ENCODE data around the gene CD96. TPM values are rescaled to one million over a fixed set of nuclear protein-coding genes. Genes with fewer than 3 reads are reported as not detected.
"Not testable (repeated sequence)": the region's sequence is repeated elsewhere in the genome, so short reads cannot be mapped to it uniquely, and the experiment has no call there.

Gene CD96
- total and polyA plus RNA-seq, 5 donors from 2014 or later, result 104 to 149 (median 125) TPM

DNA sequence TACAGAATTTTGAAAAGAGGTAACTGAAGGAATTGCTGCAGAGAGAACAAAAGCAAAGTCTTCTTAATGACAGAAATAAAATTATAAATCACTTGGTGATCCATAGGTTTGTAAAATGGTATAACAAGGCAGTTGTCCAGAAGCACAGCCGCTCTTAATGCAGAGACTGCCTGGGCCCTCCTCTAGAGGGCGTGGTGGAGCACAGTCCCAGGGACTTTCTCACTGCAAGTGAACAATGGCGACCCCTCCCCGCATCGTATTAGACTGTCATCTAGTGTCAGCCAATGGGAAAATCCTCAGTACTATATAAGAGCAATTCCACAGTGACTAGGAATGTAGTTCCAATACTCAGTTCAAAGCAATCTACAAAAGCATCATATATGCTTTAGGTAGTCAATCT, 79.5 kb downstream of the CD96 start:
- Mint-ChIP-seq H3K27ac (no peak overlapping the region), H3K4me3 (no peak overlapping the region), H3K27me3 (no peaks in the 10 kb centered on the region), H3K36me3 (peaks cover 22% of the 10 kb centered on the region), H3K4me1 (peaks cover 5 to 20% (median 8%) of the 10 kb centered on the region in 4 donors), H3K9me3 (peaks cover 0 to 3% (median 0%) of the 10 kb centered on the region in 7 donors)
- H3K27ac ChIP-seq (ENCODE audit: insufficient read depth, low read length, poor library complexity, severe bottlenecking), result no peak overlapping the region
- peak in 1 of 3 donors; percentile 40 for DNase-seq
- no peaks in the 10 kb centered on the region for H3K9me3 ChIP-seq (ENCODE audit: control insufficient read depth in 2 of 2, low read length in 2 of 2)
- H3K36me3 ChIP-seq (ENCODE audit: control insufficient read depth, insufficient read depth, low read length), result peaks cover 29% of the 10 kb centered on the region
- no peak overlapping the region for H3K4me3 ChIP-seq (ENCODE audit: low read depth, low read length)
- peaks cover 8% of the 10 kb centered on the region for H3K4me1 ChIP-seq (ENCODE audit: control insufficient read depth, insufficient read depth, low read length, poor library complexity, severe bottlenecking)
- no peaks in the 10 kb centered on the region for H3K27me3 ChIP-seq (ENCODE audit: control insufficient read depth, insufficient read depth, low read length)
- no peak for ATAC-seq (ENCODE audit: low read depth in 2 of 2)

DNA sequence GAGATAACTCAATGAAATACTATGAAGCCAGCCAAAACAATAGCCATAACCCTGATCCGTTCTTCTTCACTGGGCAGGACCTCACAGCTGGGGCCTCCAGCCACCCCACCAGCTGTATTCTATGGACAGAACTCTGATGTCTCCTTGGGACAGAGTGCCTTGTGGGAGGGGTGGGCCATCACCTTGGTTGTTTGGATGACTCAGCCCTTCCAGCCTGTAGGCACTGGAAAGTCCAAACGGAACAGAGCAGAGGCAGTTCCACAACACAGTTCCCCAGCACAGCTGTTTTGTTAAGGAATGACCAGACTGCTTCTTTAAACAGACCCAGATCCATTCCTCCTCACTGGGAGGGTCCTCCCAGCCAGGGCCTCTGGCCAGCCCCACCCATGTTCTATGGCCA, 85.1 kb downstream of the CD96 start:
- Histone ChIP-seq H3K9me3 (ENCODE audit: control insufficient read depth in 2 of 2, low read length in 2 of 2) (peaks cover 5 to 14% of the 10 kb centered on the region in 2 experiments), H3K36me3 (ENCODE audit: control insufficient read depth, insufficient read depth, low read length) (peaks cover 44% of the 10 kb centered on the region), H3K4me1 (ENCODE audit: control insufficient read depth, insufficient read depth, low read length, poor library complexity, severe bottlenecking) (no peaks in the 10 kb centered on the region), H3K4me3 (ENCODE audit: low read depth, low read length) (no peak overlapping the region), H3K27ac (ENCODE audit: insufficient read depth, low read length, poor library complexity, severe bottlenecking) (no peak overlapping the region), H3K27me3 (ENCODE audit: control insufficient read depth, insufficient read depth, low read length) (no peaks in the 10 kb centered on the region)
- peaks cover 56% of the 10 kb centered on the region for H3K36me3 Mint-ChIP-seq
- DNase-seq (no peak), ATAC-seq (ENCODE audit: low read depth in 2 of 2) (no peak)
- peaks cover 0 to 22% (median 11%) of the 10 kb centered on the region in 7 donors for H3K9me3 Mint-ChIP-seq
- no peaks in the 10 kb centered on the region for H3K27me3 Mint-ChIP-seq
- H3K27ac Mint-ChIP-seq, result peak overlapping the region in 1 of 3 donors; percentile 20
- peaks cover 0 to 9% (median 3%) of the 10 kb centered on the region in 4 donors for H3K4me1 Mint-ChIP-seq
- no peak overlapping the region for H3K4me3 Mint-ChIP-seq

DNA sequence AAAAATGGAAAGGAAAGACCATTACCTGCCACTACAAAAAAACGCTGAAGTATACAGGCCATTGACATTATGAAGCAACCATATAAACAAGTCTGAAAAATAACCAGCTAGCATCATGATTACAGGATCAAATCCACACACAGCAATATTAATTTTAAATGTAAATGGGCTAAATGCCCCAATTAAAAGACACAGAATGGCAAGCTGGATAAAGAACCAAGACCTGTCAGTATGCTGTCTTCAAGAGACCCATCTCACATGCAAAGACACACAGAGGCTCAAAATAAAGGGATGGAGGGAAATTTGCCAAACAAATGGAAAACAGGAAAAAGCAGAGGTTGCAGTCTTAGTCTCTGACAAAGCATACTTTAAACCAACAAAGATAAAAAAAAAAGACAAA, 87.0 kb downstream of the CD96 start:
- H3K4me1 ChIP-seq (ENCODE audit: control insufficient read depth, insufficient read depth, low read length, poor library complexity, severe bottlenecking); DNase-seq; H3K27ac ChIP-seq (ENCODE audit: insufficient read depth, low read length, poor library complexity, severe bottlenecking); H3K4me3 Mint-ChIP-seq; H3K4me3 ChIP-seq (ENCODE audit: low read depth, low read length); H3K4me1 Mint-ChIP-seq; ATAC-seq (ENCODE audit: low read depth in 2 of 2); H3K27me3 Mint-ChIP-seq; H3K27me3 ChIP-seq (ENCODE audit: control insufficient read depth, insufficient read depth, low read length): not testable (repeated sequence)
- Histone ChIP-seq H3K9me3 (ENCODE audit: control insufficient read depth in 2 of 2, low read length in 2 of 2) (peaks cover 5 to 14% of the 10 kb centered on the region in 2 experiments), H3K36me3 (ENCODE audit: control insufficient read depth, insufficient read depth, low read length) (peaks cover 37% of the 10 kb centered on the region)
- Mint-ChIP-seq H3K27ac (peak overlapping the region in 1 of 3 donors; percentile 92), H3K9me3 (peaks cover 0 to 22% (median 11%) of the 10 kb centered on the region in 7 donors), H3K36me3 (peaks cover 64% of the 10 kb centered on the region)

DNA sequence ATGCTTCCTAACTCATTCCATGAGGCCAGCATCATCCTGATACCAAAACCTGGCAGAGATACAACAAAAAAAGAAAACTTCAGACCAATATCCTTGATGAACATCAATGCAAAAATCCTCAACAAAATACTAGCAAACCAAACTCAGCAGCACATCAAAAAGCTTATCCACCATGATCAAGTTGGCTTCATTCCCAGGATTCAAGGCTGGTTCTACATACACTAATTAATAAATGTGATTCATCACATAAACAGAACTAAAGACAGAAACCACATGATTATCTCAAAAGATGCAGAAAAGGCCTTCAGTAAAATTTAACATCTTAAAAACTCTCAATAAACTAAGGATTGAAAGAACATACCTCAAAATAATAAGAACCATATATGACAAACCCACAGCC, 88.6 kb downstream of the CD96 start:
- peaks cover 0 to 22% (median 12%) of the 10 kb centered on the region in 7 donors for H3K9me3 Mint-ChIP-seq

DNA sequence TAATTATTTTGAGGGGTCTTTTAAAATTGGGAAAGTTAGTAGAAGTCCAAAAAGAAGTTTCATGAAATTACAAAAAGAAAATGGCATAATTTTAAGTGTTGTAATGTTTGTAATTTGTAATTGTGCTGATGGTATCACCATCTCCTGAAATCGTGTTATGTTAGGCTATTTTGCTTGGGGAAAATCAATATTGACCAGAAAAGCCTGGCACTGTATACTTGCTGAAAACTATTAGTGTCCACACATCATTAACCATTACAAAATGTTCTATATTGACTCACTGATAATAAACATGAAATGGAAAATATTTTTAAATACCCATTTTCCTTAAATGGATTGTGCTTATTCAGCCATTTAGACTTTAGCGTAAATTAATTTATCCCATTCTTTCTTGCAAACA, 93.4 kb downstream of the CD96 start:
- Histone ChIP-seq H3K4me1 (ENCODE audit: control insufficient read depth, insufficient read depth, low read length, poor library complexity, severe bottlenecking) (no peaks in the 10 kb centered on the region), H3K9me3 (ENCODE audit: control insufficient read depth in 2 of 2, low read length in 2 of 2) (no peaks in the 10 kb centered on the region), H3K36me3 (ENCODE audit: control insufficient read depth, insufficient read depth, low read length) (peaks cover 34% of the 10 kb centered on the region), H3K27ac (ENCODE audit: insufficient read depth, low read length, poor library complexity, severe bottlenecking) (no peak overlapping the region), H3K4me3 (ENCODE audit: low read depth, low read length) (no peak overlapping the region), H3K27me3 (ENCODE audit: control insufficient read depth, insufficient read depth, low read length) (no peaks in the 10 kb centered on the region)
- Mint-ChIP-seq H3K27ac (no peak overlapping the region), H3K4me1 (peaks cover 0 to 2% (median 0%) of the 10 kb centered on the region in 4 donors), H3K9me3 (peaks cover 0 to 12% (median 0%) of the 10 kb centered on the region in 7 donors), H3K36me3 (peaks cover 62% of the 10 kb centered on the region), H3K4me3 (no peak overlapping the region), H3K27me3 (no peaks in the 10 kb centered on the region)
- DNase-seq, result no peak
- no peak for ATAC-seq (ENCODE audit: low read depth in 2 of 2)

More for the DNA sequence above, 88.6 kb downstream of the CD96 start:
- not testable (repeated sequence) for H3K4me1 Mint-ChIP-seq; H3K4me3 Mint-ChIP-seq; H3K4me1 ChIP-seq (ENCODE audit: control insufficient read depth, insufficient read depth, low read length, poor library complexity, severe bottlenecking); H3K27me3 Mint-ChIP-seq; ATAC-seq (ENCODE audit: low read depth in 2 of 2); H3K27ac ChIP-seq (ENCODE audit: insufficient read depth, low read length, poor library complexity, severe bottlenecking); DNase-seq; H3K27me3 ChIP-seq (ENCODE audit: control insufficient read depth, insufficient read depth, low read length); H3K4me3 ChIP-seq (ENCODE audit: low read depth, low read length)
- H3K36me3 Mint-ChIP-seq, result peaks cover 56% of the 10 kb centered on the region
- Histone ChIP-seq H3K36me3 (ENCODE audit: control insufficient read depth, insufficient read depth, low read length) (peaks cover 23% of the 10 kb centered on the region), H3K9me3 (ENCODE audit: control insufficient read depth in 2 of 2, low read length in 2 of 2) (peaks cover 5 to 14% of the 10 kb centered on the region in 2 experiments)
- peak overlapping the region in 1 of 3 donors; percentile 17 for H3K27ac Mint-ChIP-seq

GRCh38 chr3:111636366-111636885, 94.4 kb downstream of the CD96 start:
- DNase-seq (no peak), ATAC-seq (ENCODE audit: low read depth in 2 of 2) (no peak)
- no peak overlapping the region for H3K4me3 ChIP-seq (ENCODE audit: low read depth, low read length)
- peaks cover 62% of the 10 kb centered on the region for H3K36me3 Mint-ChIP-seq
- no peak overlapping the region for H3K27ac ChIP-seq (ENCODE audit: insufficient read depth, low read length, poor library complexity, severe bottlenecking)
- no peaks in the 10 kb centered on the region for H3K27me3 ChIP-seq (ENCODE audit: control insufficient read depth, insufficient read depth, low read length)
- H3K4me3 Mint-ChIP-seq, result no peak overlapping the region
- no peaks in the 10 kb centered on the region for H3K27me3 Mint-ChIP-seq
- H3K9me3 ChIP-seq (ENCODE audit: control insufficient read depth in 2 of 2, low read length in 2 of 2), result no peaks in the 10 kb centered on the region
- peaks cover 34% of the 10 kb centered on the region for H3K36me3 ChIP-seq (ENCODE audit: control insufficient read depth, insufficient read depth, low read length)
- no peaks in the 10 kb centered on the region for H3K4me1 ChIP-seq (ENCODE audit: control insufficient read depth, insufficient read depth, low read length, poor library complexity, severe bottlenecking)
- H3K27ac Mint-ChIP-seq, result no peak overlapping the region
- H3K9me3 Mint-ChIP-seq, result peaks cover 0 to 12% (median 0%) of the 10 kb centered on the region in 7 donors
- H3K4me1 Mint-ChIP-seq, result no peaks in the 10 kb centered on the region

DNA sequence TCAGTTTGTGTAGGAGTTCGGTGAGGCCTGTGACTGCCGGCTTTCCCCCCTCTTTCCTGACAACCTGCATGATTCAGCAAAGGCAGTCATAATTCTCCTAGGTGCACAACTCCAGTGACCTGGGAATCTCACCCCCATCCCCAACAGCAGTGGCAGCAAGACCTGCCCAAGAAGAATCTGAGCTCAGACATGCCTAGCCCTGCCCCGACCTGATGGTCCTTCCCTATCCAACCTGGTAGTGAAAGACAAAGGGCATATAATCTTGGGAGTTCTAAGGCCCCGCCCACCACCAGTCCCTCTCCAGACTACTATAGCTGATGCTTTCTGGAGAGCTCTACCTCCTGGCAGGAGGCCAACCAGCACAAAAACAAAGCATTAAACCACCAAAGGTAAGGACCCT, 97.3 kb downstream of the CD96 start:
- no peak for ATAC-seq (ENCODE audit: low read depth in 2 of 2)
- Histone ChIP-seq H3K27me3 (ENCODE audit: control insufficient read depth, insufficient read depth, low read length) (no peaks in the 10 kb centered on the region), H3K36me3 (ENCODE audit: control insufficient read depth, insufficient read depth, low read length) (peaks cover 34% of the 10 kb centered on the region), H3K4me1 (ENCODE audit: control insufficient read depth, insufficient read depth, low read length, poor library complexity, severe bottlenecking) (no peaks in the 10 kb centered on the region), H3K9me3 (ENCODE audit: control insufficient read depth in 2 of 2, low read length in 2 of 2) (peaks cover 0 to 3% of the 10 kb centered on the region in 2 experiments), H3K4me3 (ENCODE audit: low read depth, low read length) (no peak overlapping the region), H3K27ac (ENCODE audit: insufficient read depth, low read length, poor library complexity, severe bottlenecking) (no peak overlapping the region)
- Mint-ChIP-seq H3K4me3 (peak overlapping the region in 1 of 4 donors; percentile 58), H3K27me3 (no peaks in the 10 kb centered on the region), H3K4me1 (peaks cover 0 to 5% (median under 1%) of the 10 kb centered on the region in 4 donors), H3K27ac (no peak overlapping the region), H3K36me3 (peaks cover 65% of the 10 kb centered on the region), H3K9me3 (peaks cover 0 to 22% (median 11%) of the 10 kb centered on the region in 7 donors)
- DNase-seq, result no peak

- Mint-ChIP-seq H3K36me3 (peaks cover 66% of the 10 kb centered on the region), H3K9me3 (peaks cover 0 to 9% (median 4%) of the 10 kb centered on the region in 7 donors), H3K27ac (peak overlapping the region in 2 of 3 donors; percentile 0 to 17), H3K27me3 (no peaks in the 10 kb centered on the region), H3K4me1 (peaks cover 7 to 11% (median 10%) of the 10 kb centered on the region in 4 donors), H3K4me3 (no peak overlapping the region)
- Histone ChIP-seq H3K36me3 (ENCODE audit: control insufficient read depth, insufficient read depth, low read length) (peaks cover 66% of the 10 kb centered on the region), H3K4me3 (ENCODE audit: low read depth, low read length) (no peak overlapping the region), H3K9me3 (ENCODE audit: control insufficient read depth in 2 of 2, low read length in 2 of 2) (no peaks in the 10 kb centered on the region), H3K27me3 (ENCODE audit: control insufficient read depth, insufficient read depth, low read length) (no peaks in the 10 kb centered on the region), H3K4me1 (ENCODE audit: control insufficient read depth, insufficient read depth, low read length, poor library complexity, severe bottlenecking) (no peaks in the 10 kb centered on the region), H3K27ac (ENCODE audit: insufficient read depth, low read length, poor library complexity, severe bottlenecking) (no peak overlapping the region)
- no peak for ATAC-seq (ENCODE audit: low read depth in 2 of 2)
- no peak for DNase-seq
Observed at GRCh38 chr3:111648991-111649579, 107.1 kb downstream of the CD96 start.

Measured in CD4-positive, CD25-positive, alpha-beta regulatory T cell (primary cell).